GM12878 (cell line): ENCODE results near the gene GZMH. TPM values are rescaled to one million over a fixed set of nuclear protein-coding genes. Genes with fewer than 3 reads are reported as not detected.

Source experiments
- ATAC-seq: fragments of 200-7000 bp; cut with Tn5 transposase; 3 replicates; pipeline ENCODE4 v1.9.1; 2020; ENCODE audit warnings: mild to moderate bottlenecking, moderate library complexity
- BruUV-seq: library from RNA; stranded (reverse); fragments of 400-500 nt; replicated peaks from 2 replicates; lab custom pipeline; 2021; lab: Mats Ljungman, UMichigan
- CTCF ChIA-PET: fragments of 300-600 bp; sonication (Branson Sonifier 250); formaldehyde crosslinking; extraction: SDS; loops from one replicate; lab custom pipeline; 2021; ENCODE audit warnings: inconsistent platforms; lab: Yijun Ruan, JAX
- POLR2A ChIA-PET: fragments of 350-600 bp; formaldehyde crosslinking; extraction: SDS; loops from one replicate; lab custom pipeline; 2021; ENCODE audit warnings: inconsistent platforms; lab: Charles Lee
- RAD21 ChIA-PET: fragments of 300-600 bp; sonication (Branson Sonifier 250); formaldehyde crosslinking; loops from one replicate; lab custom pipeline; 2023; ENCODE audit warnings: antibody characterized with exemption; ENCODE audit not compliant: unreplicated experiment; lab: Charles Lee
- SMC1A ChIA-PET: fragments of 300-600 bp; sonication (Branson Sonifier 250); formaldehyde crosslinking; loops from one replicate; lab custom pipeline; 2023; ENCODE audit not compliant: unreplicated experiment, uncharacterized antibody; lab: Charles Lee
- DNase-seq: peaks from one replicate; pipeline ENCODE4 v3.0.0-alpha.2; 2011; ENCODE audit warnings: low read depth, low spot score
- FAIRE-seq: peaks from 3 replicates; lab custom pipeline; 2011; peaks lifted over from hg19 to GRCh38; lab: Jason Lieb, UNC
- H2AFZ ChIP-seq: 2 replicates; pipeline ENCODE4 v1.6.0; 2011; ENCODE audit warnings: low read depth, low read length, control low read depth; ENCODE audit not compliant: control insufficient read depth
- H3K27ac ChIP-seq: 2 replicates; pipeline ENCODE4 v1.5.1; 2011; ENCODE audit warnings: control low read depth; ENCODE audit not compliant: control insufficient read depth, insufficient read depth
- H3K27me3 ChIP-seq, 2 experiments: replicated peaks in 1 of 2; 2 replicates each; pipeline versions ENCODE4 v1.6.0 to v1.6.1; 2011; ENCODE audit warnings: low read length in 1 of 2; ENCODE audit not compliant: control insufficient read depth in 2 of 2, insufficient read depth in 2 of 2
- H3K36me3 ChIP-seq, 2 experiments: 2 replicates each; pipeline ENCODE4 v1.5.1; 2011; ENCODE audit warnings: low read length in 1 of 2; ENCODE audit not compliant: control insufficient read depth in 2 of 2, insufficient read depth in 2 of 2
- H3K4me1 ChIP-seq: 2 replicates; pipeline ENCODE4 v1.6.1; 2011; ENCODE audit warnings: mild to moderate bottlenecking, low read length, moderate library complexity, mixed read lengths; ENCODE audit not compliant: control insufficient read depth, insufficient read depth
- H3K4me2 ChIP-seq: 2 replicates; pipeline ENCODE4 v1.6.0; 2011; ENCODE audit warnings: control low read depth; ENCODE audit not compliant: control insufficient read depth, insufficient read depth
- H3K4me3 ChIP-seq: fragments of 200-600 bp; sonication (generic); 2 replicates; pipeline ENCODE4 v1.5.1; 2016
- H3K79me2 ChIP-seq: 2 replicates; pipeline ENCODE4 v1.6.0; 2011; ENCODE audit warnings: low read length; ENCODE audit not compliant: control insufficient read depth, insufficient read depth
- H3K9ac ChIP-seq: 2 replicates; pipeline ENCODE4 v1.8.0; 2011; ENCODE audit warnings: low read length, control low read depth, mixed read lengths; ENCODE audit not compliant: control insufficient read depth, insufficient read depth
- H3K9me3 ChIP-seq: replicated peaks from 3 replicates; pipeline ENCODE4 v1.5.1; 2011; ENCODE audit warnings: mild to moderate bottlenecking, low read length; ENCODE audit not compliant: control insufficient read depth, insufficient read depth
- H4K20me1 ChIP-seq: 2 replicates; pipeline ENCODE4 v1.6.0; 2011; ENCODE audit not compliant: control insufficient read depth, insufficient read depth
- BRCA1 ChIP-seq: IDR thresholded peaks from 2 replicates; pipeline ENCODE4 v1.6.1; 2011; ENCODE audit warnings: low read depth, low read length, improper control_type of control experiment
- GATAD2B ChIP-seq: fragments of 450-650 bp; conservative IDR thresholded peaks from 2 replicates; pipeline ENCODE4 v1.6.1; 2017; ENCODE audit warnings: low read depth, mild to moderate bottlenecking, moderate library complexity
- MLLT1 ChIP-seq: fragments of 450-650 bp; IDR thresholded peaks from 2 replicates; pipeline ENCODE4 v1.6.1; 2016; ENCODE audit warnings: mild to moderate bottlenecking
- NFYB ChIP-seq: IDR thresholded peaks from 2 replicates; pipeline ENCODE4 v1.6.1; 2011; ENCODE audit warnings: low read depth, mild to moderate bottlenecking, low read length, improper control_type of control experiment, moderate library complexity; ENCODE audit not compliant: insufficient read depth
- NRF1 ChIP-seq: conservative IDR thresholded peaks from 2 replicates; pipeline ENCODE4 v1.6.1; 2011; ENCODE audit warnings: mild to moderate bottlenecking, low read depth, low read length, improper control_type of control experiment
- RB1 ChIP-seq: fragments of 450-650 bp; formaldehyde crosslinking; IDR thresholded peaks from 2 replicates; pipeline ENCODE4 v1.6.1; 2017; ENCODE audit warnings: mild to moderate bottlenecking, borderline replicate concordance
- TCF3 ChIP-seq: IDR thresholded peaks from 2 replicates; pipeline ENCODE4 v1.6.1; 2012; ENCODE audit warnings: low read depth, mild to moderate bottlenecking, low read length, borderline replicate concordance; ENCODE audit not compliant: insufficient read depth
- WGBS: methylation state at CpG from one replicate; pipeline ENCODE4 v1.1.6; 2016; ENCODE audit warnings: low lambda C conversion rate; ENCODE audit not compliant: insufficient replicate concordance, insufficient coverage; ENCODE audit errors: missing lambda C conversion rate; 5-methylcytosine and 5-hydroxymethylcytosine counted together
- in situ Hi-C: fragments of 300-500 bp; cut with MboI; formaldehyde crosslinking; loops from 9 replicates; pipeline ENCODE4 v1.14.3; 2018; ENCODE audit warnings: mixed read lengths
- intact Hi-C: fragments of 100-400 bp; cut with micrococcal nuclease; formaldehyde crosslinking; loops from one replicate; pipeline ENCODE4 v1.14.2; 2022; ENCODE audit not compliant: unreplicated experiment
- polyA plus RNA-seq, 11 experiments: library from polyadenylated mRNA; depleted of rRNA in 4 of 11; unstranded in 6 of 11; stranded (reverse) in 5 of 11; fragments of >200 nt; fragmentation: Nextera tagmentation in 4 of 11; fragmentation: Illumina TruSeq in 1 of 11; extraction: Ambion mirVana in 4 of 11; extraction: Trizol in 1 of 11; gene quantifications; 1 replicate in 1 of 11; 2 replicates in 10 of 11; pipeline versions ENCODE4 v1.2.1 to v1.2.3, GENCODE V29; 2011 to 2016; ENCODE audit warnings: inconsistent platforms in 2 of 11, missing spikeins in 2 of 11, low read depth in 1 of 11
- total RNA-seq, 4 experiments: library from RNA; depleted of rRNA in 3 of 4; stranded (reverse); fragments of >200 nt in 3 of 4; fragmentation: Illumina TruSeq in 1 of 4; extraction: Trizol in 1 of 4; gene quantifications; 2 replicates each; pipeline versions ENCODE4 v1.2.1 to v1.2.3, GENCODE V29; 2013 to 2021
- TF ChIP-seq, protein P1 (sequence below): IDR thresholded peaks from 2 replicates; pipeline ENCODE4 v1.6.1; 2012; ENCODE audit warnings: mild to moderate bottlenecking, low read depth, low read length
- TF ChIP-seq, protein P2 (sequence below): IDR thresholded peaks from 2 replicates; pipeline ENCODE4 v1.6.1; 2011; ENCODE audit warnings: mild to moderate bottlenecking, low read depth, low read length, moderate library complexity; ENCODE audit not compliant: insufficient replicate concordance

GZMH gene
- total and polyA plus RNA-seq, 10 of the 15 experiments (the other 5 are each of a cell fraction or from before 2014, with no cell fraction given): 0.16 to 0.53 (median 0.22) TPM; not detected in 6

DNA sequence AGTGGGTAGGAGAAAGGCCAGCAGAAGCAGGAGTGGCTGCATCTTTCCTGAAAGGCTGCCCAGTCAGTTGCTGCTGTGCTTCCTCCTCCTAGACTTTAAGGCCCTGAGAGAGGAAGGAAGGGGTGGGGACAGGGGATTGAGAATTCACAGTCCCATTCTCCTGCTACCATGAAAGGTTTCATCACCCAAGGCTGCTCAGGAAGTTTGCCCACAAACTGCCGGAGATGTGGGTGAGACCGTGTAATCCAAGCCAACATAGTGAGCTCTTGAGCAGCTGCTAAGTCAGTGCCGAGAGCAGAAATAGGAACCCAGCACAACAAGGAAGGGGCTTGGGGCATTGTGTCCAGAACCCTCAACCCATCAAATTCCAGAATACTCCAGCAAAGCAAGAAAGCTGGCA lies 33.3 kb downstream of the GZMH start, which contains the start of gene CTSG:
CTSG (minus strand) TSS at position 69 of the 400 bp plus-strand sequence; CDS start at position 42, 27 bp downstream.
- POLR2A ChIA-PET: no interaction called here
- intact Hi-C loops (no loop called here), in situ Hi-C loops (no loop called here)
- Histone ChIP-seq H3K36me3 (no peaks in the 10 kb centered on the region), H3K4me2 (no peak within 1 kb of the TSS), H2AFZ (no peak within 1 kb of the TSS), H3K4me3 (no peak within 1 kb of the TSS), H4K20me1 (no peaks in the 10 kb centered on the region), H3K79me2 (no peaks in the 10 kb centered on the region), H3K4me1 (no peaks in the 10 kb centered on the region), H3K9ac (no peak within 1 kb of the TSS), H3K27me3 (no peaks in the 10 kb centered on the region; a peak in 1 of 4 replicates), H3K27ac (no peak within 1 kb of the TSS), H3K9me3 (no peaks in the 10 kb centered on the region)
- TF ChIP-seq, protein P1, sequence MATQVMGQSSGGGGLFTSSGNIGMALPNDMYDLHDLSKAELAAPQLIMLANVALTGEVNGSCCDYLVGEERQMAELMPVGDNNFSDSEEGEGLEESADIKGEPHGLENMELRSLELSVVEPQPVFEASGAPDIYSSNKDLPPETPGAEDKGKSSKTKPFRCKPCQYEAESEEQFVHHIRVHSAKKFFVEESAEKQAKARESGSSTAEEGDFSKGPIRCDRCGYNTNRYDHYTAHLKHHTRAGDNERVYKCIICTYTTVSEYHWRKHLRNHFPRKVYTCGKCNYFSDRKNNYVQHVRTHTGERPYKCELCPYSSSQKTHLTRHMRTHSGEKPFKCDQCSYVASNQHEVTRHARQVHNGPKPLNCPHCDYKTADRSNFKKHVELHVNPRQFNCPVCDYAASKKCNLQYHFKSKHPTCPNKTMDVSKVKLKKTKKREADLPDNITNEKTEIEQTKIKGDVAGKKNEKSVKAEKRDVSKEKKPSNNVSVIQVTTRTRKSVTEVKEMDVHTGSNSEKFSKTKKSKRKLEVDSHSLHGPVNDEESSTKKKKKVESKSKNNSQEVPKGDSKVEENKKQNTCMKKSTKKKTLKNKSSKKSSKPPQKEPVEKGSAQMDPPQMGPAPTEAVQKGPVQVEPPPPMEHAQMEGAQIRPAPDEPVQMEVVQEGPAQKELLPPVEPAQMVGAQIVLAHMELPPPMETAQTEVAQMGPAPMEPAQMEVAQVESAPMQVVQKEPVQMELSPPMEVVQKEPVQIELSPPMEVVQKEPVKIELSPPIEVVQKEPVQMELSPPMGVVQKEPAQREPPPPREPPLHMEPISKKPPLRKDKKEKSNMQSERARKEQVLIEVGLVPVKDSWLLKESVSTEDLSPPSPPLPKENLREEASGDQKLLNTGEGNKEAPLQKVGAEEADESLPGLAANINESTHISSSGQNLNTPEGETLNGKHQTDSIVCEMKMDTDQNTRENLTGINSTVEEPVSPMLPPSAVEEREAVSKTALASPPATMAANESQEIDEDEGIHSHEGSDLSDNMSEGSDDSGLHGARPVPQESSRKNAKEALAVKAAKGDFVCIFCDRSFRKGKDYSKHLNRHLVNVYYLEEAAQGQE: no peak
- TF ChIP-seq GATAD2B (no peak), MLLT1 (no peak), BRCA1 (no peak), TCF3 (no peak), NFYB (no peak), RB1 (no peak), NRF1 (no peak)
- TF ChIP-seq, protein P2, sequence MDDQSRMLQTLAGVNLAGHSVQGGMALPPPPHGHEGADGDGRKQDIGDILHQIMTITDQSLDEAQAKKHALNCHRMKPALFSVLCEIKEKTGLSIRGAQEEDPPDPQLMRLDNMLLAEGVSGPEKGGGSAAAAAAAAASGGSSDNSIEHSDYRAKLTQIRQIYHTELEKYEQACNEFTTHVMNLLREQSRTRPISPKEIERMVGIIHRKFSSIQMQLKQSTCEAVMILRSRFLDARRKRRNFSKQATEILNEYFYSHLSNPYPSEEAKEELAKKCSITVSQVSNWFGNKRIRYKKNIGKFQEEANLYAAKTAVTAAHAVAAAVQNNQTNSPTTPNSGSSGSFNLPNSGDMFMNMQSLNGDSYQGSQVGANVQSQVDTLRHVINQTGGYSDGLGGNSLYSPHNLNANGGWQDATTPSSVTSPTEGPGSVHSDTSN: no peak
- FAIRE-seq: no peak
- ATAC-seq: no peak
- WGBS: 0% methylated on average over 3 of the region's 3 CpGs
- no TSS peak for BruUV-seq
- no peak for DNase-seq
- SMC1A ChIA-PET: no interaction called here
- RAD21 ChIA-PET: no interaction called here
- CTCF ChIA-PET: no interaction called here
